ENCODE data around the gene DNAH8.
"Not testable (repeated sequence)": the region's sequence is repeated elsewhere in the genome, so short reads cannot be mapped to it uniquely, and the experiment has no call there.

Gene DNAH8

DNA sequence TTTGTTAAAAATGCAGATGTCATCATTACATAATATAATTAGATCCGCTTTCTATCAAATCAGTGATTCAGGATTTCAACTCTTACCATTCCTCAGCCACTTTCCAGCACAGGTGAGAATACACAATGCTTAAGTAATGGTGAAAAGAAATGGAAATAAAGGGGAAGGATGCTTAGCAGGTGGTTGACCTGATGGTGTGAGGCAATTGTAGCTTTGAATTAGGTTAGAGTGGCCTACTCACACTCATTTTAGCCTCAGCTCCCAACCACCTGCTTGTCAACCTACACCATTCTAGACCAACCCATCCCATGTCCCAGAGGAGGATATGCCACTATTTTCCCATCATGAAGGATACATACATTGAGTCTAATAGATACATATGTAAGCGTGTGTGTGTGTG, 138.1 kb downstream of the DNAH8 start:
- Histone ChIP-seq H3K27ac (ENCODE audit: insufficient read depth, low read depth, low read length, poor library complexity, severe bottlenecking) (no peak overlapping the region), H3K27me3 (ENCODE audit: control insufficient read depth, insufficient read depth, low read length, poor library complexity, severe bottlenecking) (no peaks in the 10 kb centered on the region), H3K4me3 (ENCODE audit: insufficient read depth, low read depth, low read length) (no peak overlapping the region), H3K9me3 (ENCODE audit: control insufficient read depth, low read length) (no peaks in the 10 kb centered on the region), H3K4me1 (ENCODE audit: control insufficient read depth, insufficient read depth, low read length) (no peaks in the 10 kb centered on the region), H3K36me3 (ENCODE audit: control insufficient read depth, insufficient read depth, low read length) (no peaks in the 10 kb centered on the region)
- WGBS, 2 experiments = no CpG with 5 or more reads among the region's 2 CpGs

GRCh38 chr6:38856492-38856891, 141.4 kb downstream of the DNAH8 start:
- no peak overlapping the region for H3K4me3 ChIP-seq (ENCODE audit: insufficient read depth, low read depth, low read length)
- 88 to 97% methylated on average over 2 of the region's 2 CpGs for WGBS, 2 experiments

DNA sequence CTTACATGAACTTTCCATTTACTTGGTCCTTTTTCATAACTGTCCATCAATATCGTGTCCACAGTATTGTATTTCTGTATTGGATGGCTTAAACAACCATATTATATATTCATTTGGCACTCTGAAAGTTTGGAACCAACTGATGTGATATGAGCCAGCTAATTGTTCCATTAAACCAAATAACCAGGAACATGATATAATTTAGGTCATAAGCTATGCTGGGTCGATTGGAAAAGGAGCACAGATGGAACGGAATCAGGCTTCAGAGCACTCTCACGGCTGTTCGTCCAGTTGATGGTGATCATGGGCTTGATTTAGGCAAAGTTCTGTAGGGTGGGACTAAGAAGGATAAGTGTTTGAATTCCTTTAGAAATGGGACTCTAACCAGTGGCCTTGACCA, 142.7 kb downstream of the DNAH8 start:
- Histone ChIP-seq H3K27me3 (ENCODE audit: control insufficient read depth, insufficient read depth, low read length, poor library complexity, severe bottlenecking) (no peaks in the 10 kb centered on the region), H3K9me3 (ENCODE audit: control insufficient read depth, low read length) (no peaks in the 10 kb centered on the region), H3K4me1 (ENCODE audit: control insufficient read depth, insufficient read depth, low read length) (no peaks in the 10 kb centered on the region), H3K27ac (ENCODE audit: insufficient read depth, low read depth, low read length, poor library complexity, severe bottlenecking) (no peak overlapping the region), H3K36me3 (ENCODE audit: control insufficient read depth, insufficient read depth, low read length) (no peaks in the 10 kb centered on the region), H3K4me3 (ENCODE audit: insufficient read depth, low read depth, low read length) (no peak overlapping the region)
- 92 to 97% methylated on average over 4 to 5 of the region's 5 CpGs for WGBS, 2 experiments

More at GRCh38 chr6:38856492-38856891, 141.4 kb downstream of the DNAH8 start:
- Histone ChIP-seq H3K9me3 (ENCODE audit: control insufficient read depth, low read length) (no peaks in the 10 kb centered on the region), H3K4me1 (ENCODE audit: control insufficient read depth, insufficient read depth, low read length) (no peaks in the 10 kb centered on the region), H3K36me3 (ENCODE audit: control insufficient read depth, insufficient read depth, low read length) (no peaks in the 10 kb centered on the region), H3K27me3 (ENCODE audit: control insufficient read depth, insufficient read depth, low read length, poor library complexity, severe bottlenecking) (no peaks in the 10 kb centered on the region), H3K27ac (ENCODE audit: insufficient read depth, low read depth, low read length, poor library complexity, severe bottlenecking) (no peak overlapping the region)

DNA sequence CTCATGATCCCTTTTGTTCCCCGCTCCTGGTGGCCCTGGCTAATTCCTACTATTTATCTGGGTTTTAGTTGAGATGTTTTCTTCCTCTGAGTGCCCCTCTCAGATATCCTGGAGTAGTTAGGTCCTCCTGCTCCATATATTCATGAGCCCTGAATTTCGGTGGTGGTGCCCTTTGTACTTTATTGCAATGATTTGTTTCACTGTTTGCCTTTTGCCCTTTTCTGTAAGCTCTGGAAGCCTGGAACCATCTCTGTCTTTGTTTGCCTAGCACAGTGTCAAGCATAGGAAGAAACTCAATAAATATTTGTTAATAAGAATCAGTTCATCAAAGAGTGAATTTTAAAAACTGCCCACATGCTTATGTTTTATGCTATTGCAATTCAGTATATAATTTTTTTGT, 144.9 kb downstream of the DNAH8 start:
- Histone ChIP-seq H3K27me3 (ENCODE audit: control insufficient read depth, insufficient read depth, low read length, poor library complexity, severe bottlenecking) (no peaks in the 10 kb centered on the region), H3K4me1 (ENCODE audit: control insufficient read depth, insufficient read depth, low read length) (no peaks in the 10 kb centered on the region), H3K36me3 (ENCODE audit: control insufficient read depth, insufficient read depth, low read length) (no peaks in the 10 kb centered on the region), H3K9me3 (ENCODE audit: control insufficient read depth, low read length) (no peaks in the 10 kb centered on the region), H3K4me3 (ENCODE audit: insufficient read depth, low read depth, low read length) (no peak overlapping the region), H3K27ac (ENCODE audit: insufficient read depth, low read depth, low read length, poor library complexity, severe bottlenecking) (no peak overlapping the region)
- WGBS, 2 experiments = 89 to 97% methylated on average over 2 of the region's 2 CpGs

DNA sequence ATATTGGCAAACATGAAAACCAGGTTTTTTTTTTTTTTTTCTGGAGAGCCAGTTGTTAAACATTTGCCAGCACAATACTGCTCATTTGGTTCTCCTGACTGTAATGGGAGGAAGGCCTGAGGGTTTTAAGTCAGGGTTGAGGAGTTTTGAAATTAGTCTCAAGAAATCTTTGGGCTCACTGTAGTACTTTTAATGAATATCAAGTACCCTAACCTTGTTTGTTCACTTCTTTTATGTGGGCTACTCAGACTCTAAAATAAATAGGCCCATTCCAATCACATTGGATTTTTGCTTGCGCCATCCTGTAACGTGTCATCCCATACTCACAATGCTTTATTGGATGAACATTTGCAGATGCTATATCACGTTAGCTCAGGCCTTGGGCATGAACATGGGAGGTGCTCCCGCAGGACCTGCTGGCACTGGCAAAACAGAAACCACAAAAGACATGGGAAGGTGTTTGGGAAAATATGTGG, 146.9 kb downstream of the DNAH8 start:
- Histone ChIP-seq H3K9me3 (ENCODE audit: control insufficient read depth, low read length) (no peaks in the 10 kb centered on the region), H3K36me3 (ENCODE audit: control insufficient read depth, insufficient read depth, low read length) (no peaks in the 10 kb centered on the region), H3K4me3 (ENCODE audit: insufficient read depth, low read depth, low read length) (no peak overlapping the region), H3K27me3 (ENCODE audit: control insufficient read depth, insufficient read depth, low read length, poor library complexity, severe bottlenecking) (no peaks in the 10 kb centered on the region), H3K27ac (ENCODE audit: insufficient read depth, low read depth, low read length, poor library complexity, severe bottlenecking) (no peak overlapping the region), H3K4me1 (ENCODE audit: control insufficient read depth, insufficient read depth, low read length) (no peaks in the 10 kb centered on the region)
- WGBS, 2 experiments = 95 to 96% methylated on average over 4 of the region's 4 CpGs

DNA sequence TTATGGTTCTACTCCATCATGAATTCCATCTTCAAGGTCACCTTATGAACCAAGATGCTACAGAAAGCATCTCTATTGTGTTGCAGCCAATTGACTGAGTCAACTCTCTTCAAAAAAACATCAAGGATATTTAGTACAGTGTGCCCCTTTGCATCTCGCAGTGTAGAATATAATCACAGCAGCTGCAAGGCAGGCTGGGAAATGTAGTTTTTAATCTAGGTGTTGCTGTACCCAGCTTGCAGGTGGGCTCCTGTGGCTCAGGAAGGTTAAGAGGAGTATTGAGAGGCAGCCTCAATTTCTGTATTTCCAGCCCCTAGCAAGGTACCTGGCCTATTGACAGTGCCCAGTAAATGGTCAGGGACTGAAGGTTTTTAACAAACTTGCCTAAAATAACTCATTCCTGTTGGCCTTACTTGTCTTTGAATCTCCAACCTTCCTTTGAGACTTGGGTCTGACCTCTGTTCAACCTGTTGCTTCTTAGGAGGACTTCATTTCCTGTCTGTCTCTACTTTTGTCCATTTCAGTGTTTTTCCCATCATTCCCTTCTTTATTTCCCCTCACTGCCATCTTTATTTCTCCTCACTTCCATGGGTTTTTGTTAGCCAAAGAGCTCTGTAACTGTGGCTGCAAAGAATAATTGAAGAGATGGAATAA, 150.5 kb downstream of the DNAH8 start:
- no peaks in the 10 kb centered on the region for H3K36me3 ChIP-seq (ENCODE audit: control insufficient read depth, insufficient read depth, low read length)
- no peak overlapping the region for H3K4me3 ChIP-seq (ENCODE audit: insufficient read depth, low read depth, low read length)
- no peak overlapping the region for H3K27ac ChIP-seq (ENCODE audit: insufficient read depth, low read depth, low read length, poor library complexity, severe bottlenecking)
- no peaks in the 10 kb centered on the region for H3K9me3 ChIP-seq (ENCODE audit: control insufficient read depth, low read length)
- no peaks in the 10 kb centered on the region for H3K4me1 ChIP-seq (ENCODE audit: control insufficient read depth, insufficient read depth, low read length)
- H3K27me3 ChIP-seq (ENCODE audit: control insufficient read depth, insufficient read depth, low read length, poor library complexity, severe bottlenecking) = no peaks in the 10 kb centered on the region
- 50 to 67% methylated on average over 1 of the region's 1 CpG for WGBS, 2 experiments

GRCh38 chr6:38867726-38868125, 152.6 kb downstream of the DNAH8 start:
- Histone ChIP-seq H3K36me3 (ENCODE audit: control insufficient read depth, insufficient read depth, low read length) (no peaks in the 10 kb centered on the region), H3K27me3 (ENCODE audit: control insufficient read depth, insufficient read depth, low read length, poor library complexity, severe bottlenecking) (no peaks in the 10 kb centered on the region), H3K9me3 (ENCODE audit: control insufficient read depth, low read length) (no peaks in the 10 kb centered on the region), H3K4me3 (ENCODE audit: insufficient read depth, low read depth, low read length) (no peak overlapping the region), H3K4me1 (ENCODE audit: control insufficient read depth, insufficient read depth, low read length) (no peaks in the 10 kb centered on the region), H3K27ac (ENCODE audit: insufficient read depth, low read depth, low read length, poor library complexity, severe bottlenecking) (no peak overlapping the region)
- 75 to 89% methylated on average over 1 to 2 of the region's 2 CpGs for WGBS, 2 experiments

DNA sequence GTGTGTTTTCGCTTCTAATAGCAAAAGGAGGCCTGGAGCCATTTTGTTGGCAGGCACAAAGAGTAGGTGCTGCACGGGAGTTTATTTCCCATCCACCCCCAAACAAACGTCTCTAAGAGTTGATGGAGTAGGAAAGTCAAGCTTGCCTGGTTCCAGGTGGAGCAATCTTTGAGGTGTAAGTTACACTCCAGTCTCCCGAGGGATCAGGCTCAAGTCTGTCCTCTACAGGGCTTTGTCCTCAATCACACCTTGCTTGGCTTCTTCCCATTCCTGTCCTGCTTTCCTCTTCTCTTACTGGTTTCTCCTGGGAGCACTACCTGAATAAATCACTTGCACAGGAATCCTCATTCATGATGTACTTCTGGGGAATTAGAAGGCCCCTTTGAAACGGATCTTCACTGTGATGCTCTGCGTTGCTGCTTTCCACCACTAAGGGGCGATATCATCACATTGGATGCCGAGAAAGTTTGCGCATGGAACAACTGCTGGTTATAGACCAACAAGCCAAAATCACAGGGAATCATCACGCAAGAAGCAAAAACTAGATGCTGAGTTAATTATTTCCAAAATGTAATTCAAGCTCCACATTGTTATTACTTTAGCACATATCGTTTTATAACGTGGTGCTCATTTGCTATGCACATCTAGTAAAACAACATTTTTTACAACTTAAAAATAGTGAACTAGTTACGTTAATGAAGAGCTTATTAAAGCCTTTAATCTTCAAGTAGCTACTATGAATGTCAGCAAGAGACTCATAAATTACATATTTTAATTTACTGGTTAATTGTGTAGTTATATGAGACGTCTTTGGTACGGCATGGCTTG, 156.8 kb downstream of the DNAH8 start:
- Histone ChIP-seq H3K27ac (ENCODE audit: insufficient read depth, low read depth, low read length, poor library complexity, severe bottlenecking) (no peak overlapping the region), H3K27me3 (ENCODE audit: control insufficient read depth, insufficient read depth, low read length, poor library complexity, severe bottlenecking) (no peaks in the 10 kb centered on the region), H3K4me3 (ENCODE audit: insufficient read depth, low read depth, low read length) (no peak overlapping the region), H3K4me1 (ENCODE audit: control insufficient read depth, insufficient read depth, low read length) (peaks cover 7% of the 10 kb centered on the region), H3K9me3 (ENCODE audit: control insufficient read depth, low read length) (no peaks in the 10 kb centered on the region), H3K36me3 (ENCODE audit: control insufficient read depth, insufficient read depth, low read length) (no peaks in the 10 kb centered on the region)
- WGBS, 2 experiments = 46% methylated on average over 13 to 15 of the region's 15 CpGs

GRCh38 chr6:38873001-38873400, 157.9 kb downstream of the DNAH8 start:
- Histone ChIP-seq H3K27ac (ENCODE audit: insufficient read depth, low read depth, low read length, poor library complexity, severe bottlenecking) (no peak overlapping the region), H3K27me3 (ENCODE audit: control insufficient read depth, insufficient read depth, low read length, poor library complexity, severe bottlenecking) (no peaks in the 10 kb centered on the region), H3K4me1 (ENCODE audit: control insufficient read depth, insufficient read depth, low read length) (peaks cover 7% of the 10 kb centered on the region), H3K9me3 (ENCODE audit: control insufficient read depth, low read length) (no peaks in the 10 kb centered on the region), H3K4me3 (ENCODE audit: insufficient read depth, low read depth, low read length) (no peak overlapping the region), H3K36me3 (ENCODE audit: control insufficient read depth, insufficient read depth, low read length) (no peaks in the 10 kb centered on the region)
- 83 to 85% methylated on average over 6 of the region's 6 CpGs for WGBS, 2 experiments

DNA sequence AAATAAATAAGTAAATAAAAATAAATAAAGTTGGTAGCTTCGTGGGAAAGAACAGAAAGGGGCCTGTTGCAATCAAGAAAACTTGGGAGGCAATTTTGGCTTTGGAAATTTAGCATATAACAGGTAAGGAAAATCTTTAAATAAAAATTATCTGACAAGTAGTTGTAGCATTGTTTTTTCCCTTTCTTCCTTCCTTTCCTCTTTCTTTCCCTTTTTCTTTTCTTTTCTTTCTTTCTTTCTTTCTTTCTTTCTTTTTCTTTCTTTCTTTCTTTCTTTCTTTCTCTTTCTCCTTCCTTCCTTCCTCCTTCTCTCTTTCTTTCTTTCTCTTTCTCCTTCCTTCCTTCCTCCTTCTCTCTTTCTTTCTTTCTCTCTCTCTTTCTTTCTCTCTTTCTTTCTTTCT, 158.7 kb downstream of the DNAH8 start:
- H3K27ac ChIP-seq (ENCODE audit: insufficient read depth, low read depth, low read length, poor library complexity, severe bottlenecking); H3K27me3 ChIP-seq (ENCODE audit: control insufficient read depth, insufficient read depth, low read length, poor library complexity, severe bottlenecking); H3K4me3 ChIP-seq (ENCODE audit: insufficient read depth, low read depth, low read length); H3K36me3 ChIP-seq (ENCODE audit: control insufficient read depth, insufficient read depth, low read length); H3K4me1 ChIP-seq (ENCODE audit: control insufficient read depth, insufficient read depth, low read length); H3K9me3 ChIP-seq (ENCODE audit: control insufficient read depth, low read length): not testable (repeated sequence)
- 90% methylated on average over 1 of the region's 1 CpG; no CpG with 5 or more reads in 1 of the 2 experiments for WGBS, 2 experiments

All from ectodermal cell (in vitro differentiated cells).